ENCODE results near the gene CALN1.
A peak's percentile ranks its signal among the peaks of the same experiment; 100 is the strongest.

Gene CALN1

GRCh38 chr7:72030994-72031667 lies 381.0 kb downstream of the CALN1 start:
- no peak for DNase-seq

- DNase-seq = no peak
Measured at GRCh38 chr7:72028267-72028666, 383.9 kb downstream of the CALN1 start.

- DNase-seq = no peak
Measured at GRCh38 chr7:72025381-72025960, 386.7 kb downstream of the CALN1 start.

- DNase-seq = no peak
Measured at GRCh38 chr7:72023926-72024325, 388.2 kb downstream of the CALN1 start.

GRCh38 chr7:72021716-72022115 lies 390.4 kb downstream of the CALN1 start:
- no peak for DNase-seq

GRCh38 chr7:72020311-72020710 lies 391.8 kb downstream of the CALN1 start:
- no peak for DNase-seq

GRCh38 chr7:72019436-72019835 lies 392.7 kb downstream of the CALN1 start:
- DNase-seq = no peak

- DNase-seq = no peak
Measured at GRCh38 chr7:72017756-72018155, 394.4 kb downstream of the CALN1 start.

GRCh38 chr7:72016574-72016973 lies 395.6 kb downstream of the CALN1 start:
- no peak for DNase-seq

- no peak for DNase-seq
Measured at GRCh38 chr7:72015136-72015535, 397.0 kb downstream of the CALN1 start.

- no peak for DNase-seq
Measured at GRCh38 chr7:72007018-72007417, 405.1 kb downstream of the CALN1 start.

- no peak for DNase-seq
Measured at GRCh38 chr7:72003236-72003635, 408.9 kb downstream of the CALN1 start.

- no peak for DNase-seq
Measured at GRCh38 chr7:71996141-71996540, 416.0 kb downstream of the CALN1 start.

- no peak for DNase-seq
Measured at GRCh38 chr7:71995111-71995510, 417.0 kb downstream of the CALN1 start.

- no peak for DNase-seq
Measured at GRCh38 chr7:71991586-71991985, 420.6 kb downstream of the CALN1 start.

GRCh38 chr7:71990138-71990462 lies 422.0 kb downstream of the CALN1 start:
- DNase-seq = no peak

GRCh38 chr7:71988201-71988600 lies 423.9 kb downstream of the CALN1 start:
- DNase-seq = no peak

- DNase-seq = no peak
Measured at GRCh38 chr7:71987200-71987767, 424.9 kb downstream of the CALN1 start.

GRCh38 chr7:71984348-71984747 lies 427.8 kb downstream of the CALN1 start:
- no peak for DNase-seq

- DNase-seq = no peak
Measured at GRCh38 chr7:71982851-71983250, 429.3 kb downstream of the CALN1 start.

- peak; percentile 18 for DNase-seq
Measured at GRCh38 chr7:71976645-71977044, 435.5 kb downstream of the CALN1 start.

- DNase-seq = no peak
Measured at GRCh38 chr7:71974611-71975010, 437.5 kb downstream of the CALN1 start.

- DNase-seq = no peak
Measured at GRCh38 chr7:71972534-71972933, 439.6 kb downstream of the CALN1 start.

- no peak for DNase-seq
Measured at GRCh38 chr7:71970725-71971124, 441.4 kb downstream of the CALN1 start.

- DNase-seq = no peak
Measured at GRCh38 chr7:71962636-71963035, 449.5 kb downstream of the CALN1 start.
